GM18909 (cell line): Measurements from ENCODE around the gene PTPRN2.

Source experiments
- ATAC-seq: cut with Tn5 transposase; IDR thresholded peaks from one replicate; pipeline ENCODE4 v1.9.1; 2021; ENCODE audit warnings: mild to moderate bottlenecking; ENCODE audit not compliant: unreplicated experiment, poor library complexity

The PTPRN2 gene

DNA sequence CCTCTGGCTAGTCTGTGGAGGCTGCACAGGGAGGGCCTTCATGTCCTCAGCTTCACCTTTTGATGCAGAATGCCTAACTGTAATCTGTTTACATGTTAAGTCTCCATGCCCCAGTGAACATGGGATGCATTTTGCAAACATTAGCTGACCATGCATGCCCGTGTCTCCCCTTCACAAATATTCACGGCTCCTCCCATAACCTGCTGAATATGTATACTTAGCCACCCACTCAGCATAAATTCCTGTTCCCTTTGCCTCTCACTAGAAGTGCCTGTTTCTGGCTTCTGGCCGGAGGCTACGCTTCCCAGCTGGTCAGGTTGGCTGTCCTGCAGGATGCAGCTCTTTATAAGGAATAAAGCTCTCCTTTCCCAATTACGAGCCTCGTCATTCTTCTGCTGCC, 698.1 kb downstream of the PTPRN2 start:
- ATAC-seq = no peak

DNA sequence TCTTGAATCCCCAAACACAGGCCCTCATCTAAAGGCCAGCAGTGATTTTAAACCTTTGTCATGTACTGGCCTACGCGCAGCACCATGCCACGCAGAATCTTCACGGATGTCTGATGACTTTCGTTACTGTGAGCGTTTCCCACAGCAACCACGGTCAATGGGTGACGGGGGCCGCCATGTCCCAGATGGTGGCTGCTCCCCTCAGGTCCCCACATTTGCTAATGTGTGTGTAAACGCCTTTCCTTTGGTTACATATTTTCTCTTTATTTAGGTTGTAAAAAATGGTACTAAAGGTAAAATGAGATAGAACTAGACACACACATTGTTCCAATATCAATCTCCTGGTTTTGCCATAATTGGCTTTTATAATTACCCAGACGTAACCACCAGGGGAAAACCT, 699.0 kb downstream of the PTPRN2 start:
- no peak for ATAC-seq

- no peak for ATAC-seq
Measured at GRCh38 chr7:157887400-157887799, 700.2 kb downstream of the PTPRN2 start.

DNA sequence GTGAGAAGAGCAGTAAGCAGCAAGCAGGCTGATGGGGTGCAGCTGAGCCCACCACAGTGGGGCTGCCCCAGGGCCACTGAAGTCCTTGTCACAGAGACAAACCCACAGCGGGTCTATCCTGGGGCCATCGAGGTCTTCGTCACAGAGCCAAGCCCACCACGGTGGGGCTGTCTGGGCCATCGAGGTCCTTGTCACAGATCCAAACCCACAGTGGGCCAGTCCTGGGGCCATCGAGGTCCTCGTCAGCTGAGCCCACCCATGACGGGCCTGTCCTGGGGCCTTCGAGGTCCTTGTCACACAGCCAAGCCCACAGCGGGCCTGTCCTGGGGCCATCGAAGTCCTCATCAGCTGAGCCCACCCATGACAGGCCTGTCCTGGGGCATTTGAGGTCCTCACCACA, 700.9 kb downstream of the PTPRN2 start:
- ATAC-seq = no peak

GRCh38 chr7:157886266-157886665, 701.4 kb downstream of the PTPRN2 start:
- ATAC-seq = no peak

GRCh38 chr7:157885140-157885539, 702.5 kb downstream of the PTPRN2 start:
- ATAC-seq = no peak

- no peak for ATAC-seq
Measured at GRCh38 chr7:157884461-157885062, 703.1 kb downstream of the PTPRN2 start.

- no peak for ATAC-seq
Measured at GRCh38 chr7:157881048-157881771, 706.4 kb downstream of the PTPRN2 start.

DNA sequence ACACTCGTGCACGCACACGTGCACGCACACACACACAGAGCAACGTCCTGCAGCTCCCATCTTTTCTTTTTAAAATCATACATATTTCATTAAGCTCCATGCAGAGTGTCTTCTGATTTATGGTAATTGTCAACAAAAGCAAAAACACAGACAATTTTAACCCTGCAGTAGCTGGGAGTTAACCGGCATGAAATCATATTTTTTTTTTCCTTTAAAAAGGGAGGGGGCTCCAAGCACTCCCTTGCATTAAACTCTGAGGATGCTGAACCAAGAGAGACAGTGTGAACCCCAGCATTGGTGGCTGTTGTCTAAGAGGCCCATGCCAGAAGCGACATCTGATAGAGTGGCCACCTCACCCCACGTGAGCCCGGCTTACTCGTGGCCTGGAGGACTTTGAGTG, 708.2 kb downstream of the PTPRN2 start:
- no peak for ATAC-seq

- no peak for ATAC-seq
Measured at GRCh38 chr7:157877298-157878090, 710.1 kb downstream of the PTPRN2 start.

GRCh38 chr7:157876469-157877285, 710.9 kb downstream of the PTPRN2 start:
- no peak for ATAC-seq

DNA sequence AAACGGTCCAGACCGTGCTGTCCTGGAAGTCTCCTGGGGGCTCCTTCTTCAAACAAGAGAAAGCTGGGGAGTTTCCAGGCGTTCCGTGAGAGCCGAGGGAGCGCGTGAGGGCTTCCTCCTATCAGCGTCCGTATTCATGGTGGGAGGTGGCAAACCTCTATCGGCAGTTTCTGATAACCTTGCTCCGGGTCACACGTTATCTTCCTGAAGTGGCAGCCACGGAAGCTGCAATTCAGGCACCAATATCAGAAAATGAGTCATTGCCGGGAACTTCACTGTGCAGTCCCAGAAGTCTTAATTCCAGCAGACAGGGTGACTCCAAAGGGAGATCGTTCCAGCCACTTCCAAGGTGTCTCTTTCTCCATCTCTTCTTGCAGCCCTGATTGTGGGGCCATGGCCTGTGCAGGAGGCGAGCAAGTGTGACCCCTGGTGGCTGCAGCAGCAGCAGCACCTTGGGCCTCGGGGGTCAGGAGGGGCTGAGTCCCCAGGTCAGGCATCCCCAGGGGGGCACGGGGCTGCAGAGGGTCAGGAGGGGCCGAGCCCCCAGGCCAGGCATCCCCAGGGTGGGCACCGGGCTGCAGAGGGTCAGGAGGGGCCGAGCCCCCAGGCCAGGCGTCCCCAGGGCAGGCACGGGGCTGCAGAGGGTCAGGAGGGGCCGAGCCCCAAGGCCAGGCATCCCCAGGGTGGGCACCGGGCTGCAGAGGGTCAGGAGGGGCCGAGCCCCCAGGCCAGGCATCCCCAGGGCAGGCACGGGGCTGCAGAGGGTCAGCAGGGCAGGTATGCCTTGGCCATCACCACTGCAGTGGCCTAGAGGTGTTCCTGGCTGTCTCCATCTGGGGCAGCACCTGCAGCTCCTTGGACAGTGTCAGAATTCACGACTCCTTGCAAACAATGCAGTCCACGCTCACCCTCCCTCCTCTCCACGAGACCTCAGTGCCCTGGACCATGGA, 712.1 kb downstream of the PTPRN2 start:
- ATAC-seq = no peak

DNA sequence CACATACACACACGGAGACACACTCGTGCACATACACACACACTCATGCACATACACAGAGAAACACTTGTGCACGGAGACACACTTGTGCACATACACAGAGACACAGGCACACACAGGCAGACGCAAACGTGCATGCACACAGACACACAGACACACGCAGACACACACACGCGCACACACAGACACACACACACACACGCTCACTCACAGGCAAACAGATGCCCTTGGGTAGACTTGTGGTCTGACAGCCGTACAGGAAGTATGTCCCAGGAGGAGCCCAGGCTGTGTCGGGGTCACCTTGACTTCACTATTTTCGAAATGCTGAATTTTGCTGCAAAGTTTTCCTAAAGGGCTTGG, 712.8 kb downstream of the PTPRN2 start:
- ATAC-seq = no peak

DNA sequence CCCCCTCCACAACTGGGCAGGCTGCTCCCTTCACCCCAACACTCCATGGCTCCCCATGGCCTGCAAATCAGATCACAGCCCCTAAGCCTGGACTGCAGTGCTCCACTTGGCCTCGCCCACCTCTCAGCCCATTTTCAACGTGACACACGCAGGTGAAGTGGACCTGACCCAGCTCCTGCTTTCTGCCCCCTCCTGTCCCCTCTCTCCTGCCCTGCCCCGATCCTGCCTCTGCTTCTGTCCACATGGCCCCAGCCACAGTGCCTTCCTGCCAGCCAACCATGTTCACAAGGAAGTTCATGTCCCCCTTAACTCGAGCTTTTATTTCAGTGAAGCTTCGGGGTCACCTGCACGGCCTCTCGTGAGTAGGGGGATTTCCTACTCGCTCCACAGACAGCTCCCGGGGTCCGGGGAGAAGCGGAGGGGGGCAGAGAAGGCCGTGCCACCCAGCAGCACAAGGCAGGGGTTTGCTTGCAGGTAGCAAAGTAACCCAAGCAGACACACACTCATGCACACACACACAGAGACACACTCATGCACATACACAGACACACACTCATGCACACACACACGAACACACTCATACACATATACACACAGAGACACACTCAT, 713.3 kb downstream of the PTPRN2 start:
- ATAC-seq = no peak

DNA sequence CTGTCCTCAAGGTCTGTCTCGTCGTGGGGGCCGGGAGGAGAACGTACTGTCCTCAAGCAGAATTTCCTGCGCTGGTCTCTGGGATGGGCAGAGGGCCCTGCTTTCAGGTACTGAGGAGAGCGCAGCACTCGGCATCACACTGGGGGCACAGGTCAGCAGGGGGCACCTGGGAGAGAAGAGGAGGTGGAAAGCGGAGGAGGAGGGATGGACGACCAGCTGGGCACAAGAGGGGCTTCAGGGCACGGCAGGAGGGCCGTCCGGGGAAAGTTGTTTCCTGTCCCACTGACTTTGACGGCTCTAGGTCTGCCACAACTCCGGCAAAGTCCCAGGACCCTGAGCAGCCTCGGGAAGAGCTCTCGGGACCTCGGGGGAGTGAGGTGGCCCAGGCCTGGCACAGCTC, 714.0 kb downstream of the PTPRN2 start:
- ATAC-seq = no peak

- no peak for ATAC-seq
Measured at GRCh38 chr7:157873181-157873580, 714.4 kb downstream of the PTPRN2 start.

DNA sequence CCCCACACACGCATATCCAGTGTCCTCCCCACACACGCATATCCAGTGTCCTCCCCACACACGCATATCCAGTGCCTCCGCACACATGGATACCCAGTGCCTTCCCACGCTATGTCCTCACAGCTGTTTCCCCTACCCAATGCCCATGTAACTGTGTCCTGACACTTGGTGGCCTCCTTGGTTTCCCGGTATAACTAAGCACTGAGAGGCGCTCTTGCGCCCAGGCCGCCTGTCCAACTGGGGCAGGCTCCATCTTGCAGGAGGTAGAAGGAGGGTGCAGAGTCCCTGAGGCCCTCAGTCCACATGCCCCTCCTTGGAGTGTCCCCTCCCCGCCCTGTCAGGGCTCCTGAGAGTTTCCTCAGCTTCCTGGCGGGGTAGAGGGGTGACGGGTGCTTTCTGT, 715.2 kb downstream of the PTPRN2 start:
- ATAC-seq = no peak

- no peak for ATAC-seq
Measured at GRCh38 chr7:157871681-157872080, 715.9 kb downstream of the PTPRN2 start.

- ATAC-seq = no peak
Measured at GRCh38 chr7:157870644-157871290, 716.9 kb downstream of the PTPRN2 start.
